Measurements from ENCODE around the gene SPI1.

GRCh38 chr11:47360341-47360740 is 18.0 kb downstream of the SPI1 start:
- TF ChIP-seq EZH2 (IDR thresholded peaks at IDR 0.05; ENCODE audit: insufficient read depth, low read length) (no peak), CTCF (IDR thresholded peaks at IDR 0.05; ENCODE audit: insufficient read depth, low read depth, low read length) (no peak)

Measured in astrocyte (in vitro differentiated cells and primary cell).